HG02852 (cell line): ENCODE measurements around the gene PRXL2B.
"Not testable (repeated sequence)": the region's sequence is repeated elsewhere in the genome, so short reads cannot be mapped to it uniquely, and the experiment has no call there.

Experiments
- ATAC-seq: cut with Tn5 transposase; IDR thresholded peaks from one replicate; pipeline ENCODE4 v1.9.1; 2021; ENCODE audit warnings: mild to moderate bottlenecking, moderate library complexity; ENCODE audit not compliant: unreplicated experiment

Gene PRXL2B

DNA sequence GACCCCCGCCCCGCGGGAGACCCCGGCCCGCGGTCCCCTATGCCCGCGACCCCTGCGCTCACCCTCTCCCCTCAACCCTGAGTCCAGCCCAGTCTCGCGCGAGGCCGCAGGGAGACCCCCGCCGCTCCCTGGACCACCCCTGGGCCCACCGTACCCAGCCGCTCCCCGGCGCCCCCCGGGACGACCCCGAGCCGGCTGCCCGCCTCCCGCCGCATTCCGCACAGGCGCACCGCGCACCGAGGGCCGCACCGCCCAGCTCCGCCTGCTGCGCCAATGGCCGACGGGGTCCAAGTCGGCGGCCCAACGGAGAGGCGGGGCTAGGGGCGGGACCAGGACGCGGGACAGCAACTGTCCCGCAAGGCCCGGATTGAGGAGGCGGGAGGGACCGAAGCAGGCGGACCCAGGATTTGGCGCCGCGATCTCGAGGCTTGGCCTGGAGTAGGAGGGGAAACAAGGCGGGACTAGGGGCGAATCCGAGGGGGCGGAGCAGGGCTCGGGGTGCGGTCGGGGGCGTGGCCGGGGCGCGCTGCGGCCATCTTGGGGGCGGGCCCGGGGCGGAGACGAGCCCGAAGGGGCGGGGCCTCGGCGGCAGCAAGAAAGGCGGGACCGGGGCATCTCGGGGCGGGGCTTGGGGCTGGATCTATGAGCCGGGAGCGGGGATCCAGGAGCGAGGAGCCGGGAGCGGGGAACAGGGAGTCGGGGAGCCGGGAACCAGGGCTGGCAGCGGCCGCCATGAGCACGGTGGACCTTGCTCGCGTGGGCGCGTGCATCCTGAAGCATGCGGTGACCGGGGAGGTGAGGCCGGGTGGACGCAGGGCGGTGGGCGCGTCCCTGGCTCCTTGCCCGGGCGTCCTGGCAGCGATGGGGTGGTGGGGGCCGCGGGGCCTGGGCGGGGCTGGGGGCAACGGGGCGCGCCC, at the start of gene PRXL2B:
Gene PRXL2B (plus strand): TSS at position 624 of the 917 bp plus-strand sequence. CDS start 109 bp downstream, at position 733.
- peak; percentile 69 for ATAC-seq

- no peak for ATAC-seq
These were observed 48.8 kb upstream of the PRXL2B start for GRCh38 chr1:2537784-2538115.

DNA sequence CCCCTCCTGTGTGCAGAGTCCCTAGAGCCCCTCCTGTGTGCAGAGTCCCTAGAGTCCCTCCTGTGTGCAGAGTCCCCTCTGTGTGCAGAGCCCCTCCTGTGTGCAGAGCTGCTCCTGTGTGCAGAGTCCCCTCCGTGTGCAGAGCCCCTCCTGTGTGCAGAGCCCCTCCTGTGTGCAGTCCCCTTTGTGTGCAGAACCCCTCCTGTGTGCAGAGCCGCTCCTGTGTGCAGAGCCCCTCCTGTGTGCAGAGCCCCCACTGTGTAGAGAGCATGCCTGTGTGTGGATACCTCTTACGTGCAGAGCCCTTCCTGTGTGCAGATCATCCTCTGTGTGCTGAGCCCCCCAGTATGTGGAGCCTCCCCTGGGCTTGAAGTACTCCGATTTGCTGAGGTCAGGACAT, 48.2 kb upstream of the PRXL2B start:
- no peak for ATAC-seq

GRCh38 chr1:2538872-2539271, 47.7 kb upstream of the PRXL2B start:
- no peak for ATAC-seq

DNA sequence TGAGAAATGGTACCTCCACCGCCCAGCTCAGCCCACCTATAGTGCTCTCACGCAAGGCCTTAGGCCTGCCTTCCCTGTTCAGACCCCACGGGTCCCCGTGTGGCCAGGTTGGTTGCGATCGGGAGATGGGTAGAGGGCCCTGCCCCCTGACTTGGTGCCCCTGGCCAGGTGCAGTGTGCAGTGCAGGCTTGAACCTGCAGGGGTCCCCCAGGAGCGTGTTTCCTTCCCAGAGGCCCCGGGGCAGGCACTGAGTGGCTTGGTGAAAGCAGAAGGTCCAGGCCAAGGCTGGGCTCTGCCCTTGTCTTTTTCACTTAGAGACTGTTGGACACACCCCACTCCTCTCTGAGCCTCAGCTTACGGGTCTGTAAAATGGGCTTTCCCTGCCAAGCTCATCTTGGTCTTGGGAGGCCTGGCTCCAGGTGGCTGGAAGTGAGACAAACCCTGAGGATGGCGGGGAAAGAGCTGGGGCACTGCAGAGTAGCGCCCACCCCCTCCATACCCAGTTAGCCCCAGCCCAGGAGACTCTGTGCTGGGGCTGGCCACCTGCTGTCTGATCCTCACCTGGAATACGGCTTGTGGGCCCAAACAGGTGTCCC, 47.2 kb upstream of the PRXL2B start:
- no peak for ATAC-seq

GRCh38 chr1:2540816-2541492, 45.6 kb upstream of the PRXL2B start:
- no peak for ATAC-seq

DNA sequence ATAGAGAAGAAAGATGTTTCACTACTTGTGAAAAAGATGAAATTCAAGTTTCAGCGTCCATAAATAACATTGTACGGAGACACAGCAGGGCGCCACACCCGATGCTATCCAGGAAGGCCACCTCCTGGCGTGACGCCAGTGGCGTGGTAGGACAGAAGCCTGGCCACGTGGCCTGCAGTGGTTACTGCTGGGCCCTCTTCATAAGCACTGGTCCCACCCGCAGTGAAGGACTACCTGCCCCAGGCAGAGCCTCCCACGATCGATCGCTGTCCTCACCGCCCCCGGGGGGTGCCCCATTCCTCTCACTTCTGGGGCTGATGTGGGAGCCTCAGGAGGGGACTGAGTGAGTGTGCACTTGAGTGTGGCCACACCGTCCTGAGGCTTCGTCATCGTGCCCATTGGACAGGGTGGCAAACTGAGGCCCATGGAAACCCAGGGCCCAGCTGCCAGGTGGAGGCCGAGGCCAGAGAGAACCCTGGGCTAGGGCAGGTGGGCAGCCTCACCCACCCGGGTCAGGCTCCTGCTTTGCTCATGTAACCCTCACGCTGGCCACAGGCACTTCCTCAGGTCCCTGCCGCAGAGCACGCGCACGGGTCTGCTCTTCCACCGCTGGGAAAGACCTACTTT, 44.8 kb upstream of the PRXL2B start:
- ATAC-seq: no peak

DNA sequence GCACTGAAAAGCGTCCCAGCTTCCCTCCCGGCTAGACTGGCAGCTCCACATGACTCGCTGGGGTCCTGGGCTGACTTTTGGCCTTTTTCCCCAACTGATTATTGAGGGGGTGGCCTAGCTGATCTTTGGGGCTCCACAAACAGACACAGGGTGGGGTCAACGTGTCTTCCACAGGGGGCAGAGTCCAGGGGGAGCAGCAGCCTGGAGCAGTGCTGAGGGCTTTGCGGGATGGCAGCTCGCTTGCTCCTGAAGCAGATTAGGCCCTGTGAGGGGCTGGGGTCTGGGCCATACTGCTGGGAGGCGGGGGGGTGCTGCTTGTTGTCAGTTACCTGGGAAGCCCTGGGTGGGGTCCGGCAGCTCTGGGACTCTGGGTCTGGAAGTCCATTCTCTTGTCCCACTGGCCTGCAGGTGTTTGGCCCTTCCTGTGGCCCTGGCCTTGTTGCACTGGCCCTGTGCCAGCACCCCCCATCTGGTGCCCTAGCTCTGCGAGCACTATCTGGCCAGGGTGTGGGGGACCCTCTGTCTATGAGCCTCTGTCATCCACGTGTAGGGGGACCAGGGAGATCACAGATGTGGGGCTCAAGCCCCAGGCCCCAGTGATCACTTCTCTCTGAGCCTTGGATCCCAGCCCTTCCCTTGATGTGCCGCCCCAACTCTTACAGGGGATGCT, 44.2 kb upstream of the PRXL2B start:
- no peak for ATAC-seq

GRCh38 chr1:2543543-2544092, 43.0 kb upstream of the PRXL2B start:
- no peak for ATAC-seq

DNA sequence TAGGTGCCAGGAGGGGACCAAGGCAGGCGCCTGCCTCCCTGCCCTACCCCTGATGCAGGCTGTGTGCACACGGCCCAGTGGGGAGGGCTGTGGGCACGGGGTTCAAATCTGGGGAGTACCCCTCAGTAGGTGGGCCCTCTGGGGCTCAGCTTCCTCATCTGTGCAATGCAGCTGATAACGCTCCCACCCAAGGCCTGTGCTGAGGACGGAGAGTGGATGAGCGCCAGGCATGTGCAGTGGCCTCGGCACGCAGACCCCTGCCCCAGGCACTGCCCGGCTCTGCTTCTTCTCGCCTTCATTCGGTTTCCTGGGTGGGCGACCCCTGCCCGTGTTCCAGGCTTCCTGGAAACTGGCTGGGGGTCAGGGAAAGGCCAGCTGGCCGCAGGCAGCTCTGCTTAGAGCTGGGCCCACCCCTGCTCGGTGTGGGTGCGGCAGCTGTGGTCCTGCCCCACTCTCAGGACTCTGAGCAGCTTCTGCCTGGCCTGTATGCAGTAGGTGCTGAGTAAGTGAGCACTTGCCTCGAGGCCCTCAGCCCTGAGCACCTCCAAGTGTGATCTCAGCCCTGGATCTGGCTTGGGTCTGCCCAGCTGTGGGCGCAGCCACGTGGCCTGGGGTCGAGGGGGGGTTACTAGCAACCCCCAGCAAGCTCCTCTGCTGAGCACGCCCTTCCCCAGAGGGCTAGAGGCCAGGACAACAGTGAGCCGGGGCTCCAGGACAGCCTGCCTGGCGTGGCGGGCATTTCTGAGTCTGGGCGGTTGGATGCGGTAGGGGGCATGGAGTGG, 42.3 kb upstream of the PRXL2B start:
- no peak for ATAC-seq

DNA sequence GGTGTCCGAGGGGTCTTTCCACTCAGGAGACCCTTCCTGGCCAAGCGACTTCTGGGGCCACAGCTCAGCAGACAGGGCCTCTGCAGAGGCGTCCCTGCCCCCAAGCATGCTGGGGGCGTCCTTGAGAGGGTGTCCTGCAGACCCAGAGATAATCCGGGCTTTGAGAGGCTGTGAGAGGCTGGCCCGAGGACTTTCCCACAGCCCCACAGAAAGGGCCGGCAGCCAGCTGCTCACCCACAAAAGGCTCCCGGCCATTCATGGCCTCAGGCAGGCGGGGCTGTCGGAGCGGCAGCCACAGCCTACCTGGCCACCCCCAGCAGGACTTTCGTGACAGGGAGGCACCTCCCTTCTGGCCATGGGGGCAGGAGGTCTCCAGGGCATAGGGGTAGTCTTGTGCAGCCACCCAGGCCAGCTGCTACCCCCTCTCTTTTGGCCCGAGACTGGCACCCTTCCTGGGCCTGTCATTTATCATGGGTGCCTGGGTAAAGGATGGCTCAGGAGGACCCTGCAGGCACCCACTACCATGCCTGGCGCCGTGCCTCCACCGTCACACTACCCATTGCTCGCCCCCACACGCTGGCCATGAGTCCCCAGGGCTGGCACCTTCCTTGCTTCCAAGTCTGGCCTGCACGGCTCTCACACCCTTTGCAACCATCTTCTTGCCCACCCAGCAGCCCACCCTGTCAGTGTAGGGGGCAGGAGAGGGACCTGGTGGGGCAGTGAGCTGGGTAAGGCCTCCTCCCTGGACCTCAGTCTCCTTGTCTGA, 41.5 kb upstream of the PRXL2B start:
- no peak for ATAC-seq

- ATAC-seq: peak; percentile 33
These were observed 40.6 kb upstream of the PRXL2B start for GRCh38 chr1:2545754-2546514.

- peak; percentile 27 for ATAC-seq
These were observed 39.9 kb upstream of the PRXL2B start for GRCh38 chr1:2546515-2547209.

- no peak for ATAC-seq
These were observed 39.1 kb upstream of the PRXL2B start for GRCh38 chr1:2547210-2548067.

DNA sequence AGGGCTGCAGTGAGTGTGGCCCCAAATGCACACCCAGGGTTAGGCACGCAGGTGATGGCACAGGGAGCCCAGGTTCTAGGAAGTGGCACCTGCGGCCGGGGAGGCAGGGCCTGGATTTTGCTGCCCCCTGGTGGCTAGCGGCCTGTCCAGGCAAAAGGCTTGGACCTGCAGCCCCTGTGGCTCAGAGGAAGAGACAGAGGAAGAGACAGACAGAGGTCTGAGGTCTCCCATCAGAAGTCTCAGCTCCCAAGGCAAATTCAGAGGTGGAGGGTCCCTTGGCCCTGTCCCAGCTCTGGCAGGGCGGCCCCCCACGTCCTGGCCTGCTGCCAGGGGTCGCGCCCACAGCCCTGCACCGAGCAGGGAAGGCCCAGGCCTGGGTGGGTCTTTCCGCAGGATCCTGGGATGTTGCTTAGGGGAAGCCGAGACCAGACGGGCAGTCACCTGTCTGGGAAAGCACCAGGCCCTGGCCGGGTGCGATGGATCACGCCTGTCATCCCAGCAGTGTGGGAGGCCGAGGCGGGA, 38.4 kb upstream of the PRXL2B start:
- peak; percentile 7 for ATAC-seq

DNA sequence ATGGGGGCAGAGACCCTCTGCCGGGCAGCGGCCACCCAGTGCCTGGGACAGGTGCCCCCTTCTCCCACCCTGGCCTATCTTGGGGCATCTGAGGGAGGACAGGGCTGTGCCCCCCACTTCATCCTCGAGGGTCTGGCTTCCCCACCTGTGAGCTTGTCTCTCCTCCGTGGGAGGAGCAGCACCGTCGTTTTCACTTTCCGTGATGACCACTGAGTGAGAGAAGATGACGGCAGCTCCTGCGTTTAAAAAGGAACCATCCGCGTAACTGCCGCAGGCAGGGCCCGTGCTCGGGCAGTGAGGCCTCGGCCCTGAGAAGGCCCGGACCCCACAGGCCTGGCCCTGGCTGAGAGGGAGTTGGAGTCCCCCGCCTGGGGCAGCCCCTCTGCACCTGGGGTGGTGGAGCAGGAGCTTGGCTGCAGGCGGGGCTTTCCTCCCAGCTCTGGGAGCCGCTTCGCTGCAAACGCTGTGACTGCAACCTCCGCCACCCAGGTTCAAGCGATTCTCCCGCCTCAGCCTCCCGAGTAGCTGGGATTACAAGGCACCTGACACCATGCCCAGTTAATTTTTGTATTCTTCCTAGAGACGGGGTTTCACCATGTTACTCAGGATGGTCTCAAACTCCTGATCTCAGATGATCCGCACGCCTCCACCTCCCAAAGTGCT, 37.1 kb upstream of the PRXL2B start:
- not testable (repeated sequence) for ATAC-seq
